ENCODE measurements around the gene RGS19.

- no peak for TF ChIP-seq CTCF (IDR thresholded peaks at IDR 0.05)
- no peak for TF ChIP-seq POLR2A (IDR thresholded peaks at IDR 0.05)
Observed at GRCh38 chr20:64052987-64053840, 26.1 kb downstream of the RGS19 start.
